ENCODE data around the gene KRT37. TPM values are rescaled to one million over a fixed set of nuclear protein-coding genes. Genes with fewer than 3 reads are reported as not detected.

The KRT37 gene
- total RNA-seq, 4 donors from 2014 or later = not detected

DNA sequence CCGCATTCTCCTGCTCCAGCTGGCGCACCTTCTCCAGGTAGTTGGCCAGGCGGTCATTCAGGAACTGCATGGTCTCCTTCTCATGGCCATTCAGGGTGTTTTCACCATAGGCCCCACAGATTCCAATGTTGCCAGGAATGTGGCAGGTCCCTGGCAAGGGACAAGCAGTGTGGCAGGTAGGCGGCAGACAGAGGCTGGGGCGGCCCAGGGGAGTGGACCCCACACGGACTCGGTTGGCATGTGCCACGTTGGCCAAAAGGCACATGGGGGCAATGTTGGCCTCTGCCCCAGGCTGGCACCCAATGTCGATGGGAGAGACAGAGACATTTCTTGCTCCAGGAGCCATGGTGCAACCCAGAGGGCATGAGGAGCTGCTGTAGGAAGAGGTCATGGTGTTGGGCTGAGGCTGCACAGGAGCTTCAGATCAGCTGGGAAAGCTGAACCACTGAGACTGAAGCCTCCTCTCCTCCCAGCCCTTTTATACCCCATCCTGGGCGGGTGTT, 16.2 kb upstream of the KRT37 start, which contains the start of gene KRT38:
TSS of gene KRT38 (minus strand) at position 453 of the 503 bp plus-strand sequence. CDS start at position 391, 62 bp downstream.
- 92 to 99% methylated on average over 10 of the region's 10 CpGs for WGBS, 2 donors

DNA sequence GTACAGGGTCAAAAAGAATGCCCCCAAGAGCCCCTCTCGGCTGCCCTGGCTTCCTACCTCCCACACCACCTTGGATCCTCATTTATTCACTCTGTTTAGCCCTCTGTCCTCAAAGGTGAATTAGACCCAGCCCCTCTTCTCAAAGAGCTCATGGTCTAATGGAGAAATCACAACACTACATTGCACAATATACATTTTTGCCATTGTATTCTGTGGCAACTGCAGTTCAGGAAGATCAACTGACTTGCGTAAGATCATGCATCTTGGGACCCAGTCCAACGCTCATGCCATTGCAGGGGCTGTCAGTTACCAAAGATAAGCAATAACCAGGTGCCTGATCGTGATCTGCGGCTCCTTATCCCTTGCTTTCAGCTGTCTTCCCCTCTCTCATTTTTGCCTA, 15.0 kb upstream of the KRT37 start:
- Histone ChIP-seq H3K27ac (no peak overlapping the region), H3K4me1 (no peaks in the 10 kb centered on the region), H3K36me3 (no peaks in the 10 kb centered on the region), H3K9me3 (no peaks in the 10 kb centered on the region), H3K27me3 (no peaks in the 10 kb centered on the region), H3K4me3 (replicated peaks in 1 of 3) (no peak overlapping the region)
- DNase-seq = no peak
- WGBS, 2 donors = 71 to 85% methylated on average over 4 to 5 of the region's 5 CpGs
- TF ChIP-seq, protein P1, sequence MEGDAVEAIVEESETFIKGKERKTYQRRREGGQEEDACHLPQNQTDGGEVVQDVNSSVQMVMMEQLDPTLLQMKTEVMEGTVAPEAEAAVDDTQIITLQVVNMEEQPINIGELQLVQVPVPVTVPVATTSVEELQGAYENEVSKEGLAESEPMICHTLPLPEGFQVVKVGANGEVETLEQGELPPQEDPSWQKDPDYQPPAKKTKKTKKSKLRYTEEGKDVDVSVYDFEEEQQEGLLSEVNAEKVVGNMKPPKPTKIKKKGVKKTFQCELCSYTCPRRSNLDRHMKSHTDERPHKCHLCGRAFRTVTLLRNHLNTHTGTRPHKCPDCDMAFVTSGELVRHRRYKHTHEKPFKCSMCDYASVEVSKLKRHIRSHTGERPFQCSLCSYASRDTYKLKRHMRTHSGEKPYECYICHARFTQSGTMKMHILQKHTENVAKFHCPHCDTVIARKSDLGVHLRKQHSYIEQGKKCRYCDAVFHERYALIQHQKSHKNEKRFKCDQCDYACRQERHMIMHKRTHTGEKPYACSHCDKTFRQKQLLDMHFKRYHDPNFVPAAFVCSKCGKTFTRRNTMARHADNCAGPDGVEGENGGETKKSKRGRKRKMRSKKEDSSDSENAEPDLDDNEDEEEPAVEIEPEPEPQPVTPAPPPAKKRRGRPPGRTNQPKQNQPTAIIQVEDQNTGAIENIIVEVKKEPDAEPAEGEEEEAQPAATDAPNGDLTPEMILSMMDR (IDR thresholded peaks at IDR 0.05) = no peak
- no peak for TF ChIP-seq POLR2A (IDR thresholded peaks at IDR 0.05)
- intact Hi-C loops (cut with DNase I) = no loop called here

More for the DNA sequence above, 16.2 kb upstream of the KRT37 start, which contains the start of gene KRT38:
- intact Hi-C loops (cut with DNase I) = no loop called here
- no peak for DNase-seq
- no peaks in the 10 kb centered on the region for H3K36me3 ChIP-seq
- H3K9me3 ChIP-seq = no peaks in the 10 kb centered on the region
- H3K27ac ChIP-seq = no peak within 1 kb of the TSS
- H3K4me1 ChIP-seq = no peaks in the 10 kb centered on the region
- TF ChIP-seq, protein P1 (IDR thresholded peaks at IDR 0.05) = no peak
- TF ChIP-seq POLR2A (IDR thresholded peaks at IDR 0.05) = no peak
- no peak within 1 kb of the TSS for H3K4me3 ChIP-seq (replicated peaks in 1 of 3)
- no peaks in the 10 kb centered on the region for H3K27me3 ChIP-seq

DNA sequence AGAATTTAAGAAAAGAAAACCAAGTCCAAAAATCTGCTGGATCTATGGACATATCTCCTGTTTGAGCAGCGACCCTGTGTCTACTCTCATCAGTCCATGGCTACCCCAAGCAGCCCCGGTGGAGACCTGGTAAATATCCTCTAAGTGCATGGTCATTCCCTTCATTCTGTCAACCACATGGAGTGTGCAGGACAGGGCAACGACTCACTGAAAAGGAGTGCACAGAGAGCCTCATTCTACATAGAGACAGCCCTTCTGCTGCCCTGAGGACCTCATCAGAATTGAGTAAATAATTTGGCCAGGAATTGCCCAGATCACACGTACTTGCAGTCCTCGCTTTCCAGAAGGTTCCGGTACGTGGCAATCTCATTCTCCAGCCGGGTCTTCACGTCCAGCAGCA, 13.4 kb upstream of the KRT37 start:
- Histone ChIP-seq H3K27ac (no peak overlapping the region), H3K9me3 (no peaks in the 10 kb centered on the region), H3K27me3 (no peaks in the 10 kb centered on the region), H3K4me1 (no peaks in the 10 kb centered on the region), H3K4me3 (replicated peaks in 1 of 3) (no peak overlapping the region), H3K36me3 (no peaks in the 10 kb centered on the region)
- intact Hi-C loops (cut with DNase I) = no loop called here
- WGBS, 2 donors = 84 to 87% methylated on average over 9 of the region's 9 CpGs
- no peak for DNase-seq
- no peak for TF ChIP-seq POLR2A (IDR thresholded peaks at IDR 0.05)
- TF ChIP-seq, protein P1 (IDR thresholded peaks at IDR 0.05) = no peak

DNA sequence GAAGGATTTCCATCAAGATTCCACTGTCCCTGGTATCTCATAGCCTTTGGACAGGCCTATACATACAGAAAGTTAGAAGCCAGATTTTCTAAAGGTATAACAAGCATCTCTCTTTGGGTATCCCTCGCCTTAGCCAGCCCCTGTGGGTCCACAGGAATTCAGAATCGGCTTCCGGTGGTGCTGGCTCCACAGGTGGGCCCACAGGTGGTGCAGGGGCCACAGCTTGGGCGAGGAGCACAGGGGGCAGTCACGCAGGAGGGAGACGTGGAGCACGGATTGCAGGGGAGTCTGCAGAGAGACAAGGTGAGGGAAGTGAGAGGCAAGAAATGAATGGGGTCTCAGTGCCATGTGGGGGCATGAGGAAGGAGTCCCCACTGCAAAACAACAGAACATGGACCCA, 12.9 kb upstream of the KRT37 start:
- no peak for DNase-seq
- Histone ChIP-seq H3K36me3 (no peaks in the 10 kb centered on the region), H3K4me3 (replicated peaks in 1 of 3) (no peak overlapping the region), H3K4me1 (no peaks in the 10 kb centered on the region), H3K27ac (no peak overlapping the region), H3K9me3 (no peaks in the 10 kb centered on the region), H3K27me3 (no peaks in the 10 kb centered on the region)
- WGBS, 2 donors = 88 to 90% methylated on average over 7 of the region's 7 CpGs
- no peak for TF ChIP-seq POLR2A (IDR thresholded peaks at IDR 0.05)
- TF ChIP-seq, protein P1 (IDR thresholded peaks at IDR 0.05) = no peak
- intact Hi-C loops (cut with DNase I) = no loop called here

DNA sequence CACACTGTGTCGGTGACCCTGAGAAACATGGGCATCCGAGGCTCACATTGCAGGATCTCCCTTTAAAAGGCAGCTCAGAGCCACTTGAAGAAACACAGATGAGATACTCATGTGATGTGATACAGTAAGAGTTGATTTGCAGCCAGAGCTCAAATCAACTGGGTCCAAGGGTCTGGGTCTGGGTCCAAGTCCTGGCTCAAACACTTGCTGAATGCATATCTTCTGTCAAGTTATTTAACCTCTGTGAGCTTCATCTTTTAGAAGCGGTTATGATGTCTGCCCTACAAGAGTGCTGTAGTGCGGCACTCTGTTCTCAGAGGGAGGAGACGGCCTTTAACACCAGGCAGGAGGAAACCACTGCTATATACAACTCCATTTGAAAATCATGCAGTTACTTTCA, 10.0 kb upstream of the KRT37 start:
- WGBS, 2 donors = 47 to 61% methylated on average over 5 of the region's 5 CpGs
- no peak overlapping the region for H3K27ac ChIP-seq
- H3K9me3 ChIP-seq = no peaks in the 10 kb centered on the region
- H3K27me3 ChIP-seq = no peaks in the 10 kb centered on the region
- intact Hi-C loops (cut with DNase I) = no loop called here
- H3K36me3 ChIP-seq = no peaks in the 10 kb centered on the region
- no peak for DNase-seq
- TF ChIP-seq POLR2A (IDR thresholded peaks at IDR 0.05) = no peak
- H3K4me1 ChIP-seq = no peaks in the 10 kb centered on the region
- H3K4me3 ChIP-seq (replicated peaks in 1 of 3) = no peak overlapping the region

All from thyroid gland (tissue), 4 donors.